HG03558 (cell line): ENCODE data around the gene PREX1.
"Not testable (repeated sequence)": the region's sequence is repeated elsewhere in the genome, so short reads cannot be mapped to it uniquely, and the experiment has no call there.

Source experiments
- ATAC-seq: cut with Tn5 transposase; IDR thresholded peaks from one replicate; pipeline ENCODE4 v1.9.1; 2021; ENCODE audit warnings: moderate number of reproducible peaks; ENCODE audit not compliant: unreplicated experiment; ENCODE audit errors: extremely low read depth

The PREX1 gene

GRCh38 chr20:48846516-48847492 is 19.0 kb upstream of the PREX1 start:
- ATAC-seq, result peak; percentile 66

GRCh38 chr20:48845721-48846306 is 18.0 kb upstream of the PREX1 start:
- ATAC-seq, result no peak

- no peak for ATAC-seq
These were observed 17.2 kb upstream of the PREX1 start for GRCh38 chr20:48844996-48845395.

GRCh38 chr20:48843896-48844295 is 16.1 kb upstream of the PREX1 start:
- ATAC-seq, result not testable (repeated sequence)

GRCh38 chr20:48843057-48843806 is 15.4 kb upstream of the PREX1 start:
- ATAC-seq, result no peak

- ATAC-seq, result no peak
These were observed 14.2 kb upstream of the PREX1 start for GRCh38 chr20:48841875-48842529.

GRCh38 chr20:48841196-48841874 is 13.5 kb upstream of the PREX1 start:
- ATAC-seq, result no peak

- no peak for ATAC-seq
These were observed 11.5 kb upstream of the PREX1 start for GRCh38 chr20:48839154-48839917.

- ATAC-seq, result no peak
These were observed 9.2 kb upstream of the PREX1 start for GRCh38 chr20:48837014-48837413.

- ATAC-seq, result no peak
These were observed 7.6 kb upstream of the PREX1 start for GRCh38 chr20:48835390-48835789.

GRCh38 chr20:48834278-48834677 is 6.5 kb upstream of the PREX1 start:
- ATAC-seq, result no peak

- ATAC-seq, result no peak
These were observed 4.6 kb upstream of the PREX1 start for GRCh38 chr20:48832405-48832730.

GRCh38 chr20:48831718-48832404 is 4.1 kb upstream of the PREX1 start:
- ATAC-seq, result no peak

GRCh38 chr20:48830826-48831318 is 3.1 kb upstream of the PREX1 start:
- ATAC-seq, result no peak

- no peak for ATAC-seq
These were observed 2.1 kb upstream of the PREX1 start for GRCh38 chr20:48829940-48830339.

- no peak for ATAC-seq
These were observed 1.1 kb upstream of the PREX1 start for GRCh38 chr20:48828734-48829460.

GRCh38 chr20:48826883-48827771 is 672 bp downstream of the PREX1 start:
- no peak for ATAC-seq
